Stimulated activated CD4-positive, alpha-beta T cell treated with anti-CD3 and anti-CD28 coated beads, Interleukin-15, amount 100 ng/mL, for 24 hours (primary cell): ENCODE data around the gene TNFAIP2.

Experiments used
- DNase-seq: peaks from one replicate; pipeline ENCODE4 v3.0.0-alpha.2; 2020

Gene TNFAIP2

DNA sequence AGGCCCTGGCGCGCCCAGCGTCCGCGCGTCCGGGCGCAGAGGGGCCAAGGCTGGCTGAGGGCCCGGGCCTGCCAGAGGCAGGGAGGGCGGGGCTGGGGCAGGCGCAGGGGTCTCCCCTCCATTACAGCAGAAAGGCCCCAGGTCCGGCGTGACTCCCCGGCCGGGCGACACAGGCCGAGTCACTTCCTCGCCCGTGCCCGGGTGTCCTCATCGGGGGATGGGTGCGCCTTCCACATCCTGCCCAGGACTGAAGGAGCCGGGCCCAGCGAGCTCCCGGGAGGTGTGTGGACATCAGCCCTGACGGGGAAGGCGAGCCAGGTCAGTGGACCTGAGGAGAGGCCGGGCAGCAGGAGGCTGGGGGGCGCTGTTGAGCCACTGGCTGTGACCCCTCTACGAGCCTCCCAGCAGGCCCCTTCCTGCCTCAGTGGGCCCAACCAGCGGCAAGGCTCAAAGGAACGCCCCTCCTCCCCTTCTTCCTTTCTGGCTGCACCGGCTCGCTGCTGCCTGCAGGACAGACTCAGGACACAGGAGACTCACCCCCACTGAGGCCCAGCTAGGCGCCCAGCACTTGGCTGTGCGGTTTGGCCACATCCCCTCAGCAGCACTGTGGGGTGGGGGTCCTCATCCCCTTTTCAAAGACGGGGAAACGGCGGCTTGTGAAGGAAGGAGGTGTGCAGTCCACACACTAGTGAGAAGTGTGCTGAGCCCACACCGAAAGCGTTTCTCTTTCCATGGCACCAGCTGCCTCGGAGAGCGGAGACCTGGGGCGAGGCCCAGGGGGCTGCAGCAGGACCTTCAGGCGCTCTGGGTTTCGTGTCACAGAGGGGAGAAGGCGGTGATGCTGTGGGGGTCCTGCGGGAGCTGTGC is 606 bp downstream of the TNFAIP2 start:
- no peak for DNase-seq

GRCh38 chr14:103124501-103125001 is 1.3 kb downstream of the TNFAIP2 start:
- no peak for DNase-seq

DNA sequence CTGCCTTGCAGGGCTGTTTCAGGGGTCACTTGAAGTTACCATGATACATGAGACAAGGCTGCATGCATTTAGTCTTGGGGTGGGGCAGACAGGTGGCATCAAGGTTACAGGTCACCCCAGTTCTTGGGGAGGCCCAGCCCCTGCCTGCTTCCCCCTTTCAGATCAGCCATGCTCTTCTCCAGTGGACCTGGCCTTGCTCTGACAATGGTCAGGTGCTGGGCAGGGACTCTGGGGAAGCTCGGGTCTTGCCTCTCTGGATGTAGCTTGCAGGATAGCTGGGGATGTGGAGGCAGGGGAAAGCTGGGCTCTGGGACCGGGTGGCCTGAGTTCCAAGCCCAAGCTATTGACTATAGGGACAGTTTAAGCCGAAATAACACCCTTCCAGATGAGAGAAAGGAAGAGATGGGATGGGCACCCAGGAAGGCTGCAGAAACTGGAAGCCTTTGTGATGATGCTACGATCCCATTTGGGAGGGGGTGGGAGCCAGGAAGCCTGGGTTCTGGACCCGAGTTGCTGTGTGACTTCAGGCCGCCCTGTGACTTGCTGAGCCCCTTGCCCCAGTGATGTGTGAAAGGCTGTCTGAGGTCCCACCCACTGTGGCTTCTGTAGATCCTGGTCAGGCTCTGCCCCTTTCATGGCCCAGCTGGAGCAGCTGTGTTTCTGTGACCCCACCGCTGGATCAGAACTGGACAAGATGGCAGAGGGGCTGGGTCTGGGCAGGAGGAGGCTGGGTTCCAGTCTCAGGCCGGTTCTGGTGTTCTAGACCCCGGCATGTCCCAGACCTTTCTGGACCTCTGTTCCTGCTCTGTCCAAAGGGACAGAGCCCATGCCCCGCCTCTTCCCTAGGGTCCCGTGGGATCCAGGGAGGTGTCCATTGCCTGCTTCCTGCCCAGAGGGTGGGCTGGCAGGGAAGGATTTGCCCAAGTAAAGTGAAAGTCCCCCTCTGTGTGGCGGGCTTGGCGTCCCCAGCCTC is 2.1 kb downstream of the TNFAIP2 start:
- DNase-seq: no peak

DNA sequence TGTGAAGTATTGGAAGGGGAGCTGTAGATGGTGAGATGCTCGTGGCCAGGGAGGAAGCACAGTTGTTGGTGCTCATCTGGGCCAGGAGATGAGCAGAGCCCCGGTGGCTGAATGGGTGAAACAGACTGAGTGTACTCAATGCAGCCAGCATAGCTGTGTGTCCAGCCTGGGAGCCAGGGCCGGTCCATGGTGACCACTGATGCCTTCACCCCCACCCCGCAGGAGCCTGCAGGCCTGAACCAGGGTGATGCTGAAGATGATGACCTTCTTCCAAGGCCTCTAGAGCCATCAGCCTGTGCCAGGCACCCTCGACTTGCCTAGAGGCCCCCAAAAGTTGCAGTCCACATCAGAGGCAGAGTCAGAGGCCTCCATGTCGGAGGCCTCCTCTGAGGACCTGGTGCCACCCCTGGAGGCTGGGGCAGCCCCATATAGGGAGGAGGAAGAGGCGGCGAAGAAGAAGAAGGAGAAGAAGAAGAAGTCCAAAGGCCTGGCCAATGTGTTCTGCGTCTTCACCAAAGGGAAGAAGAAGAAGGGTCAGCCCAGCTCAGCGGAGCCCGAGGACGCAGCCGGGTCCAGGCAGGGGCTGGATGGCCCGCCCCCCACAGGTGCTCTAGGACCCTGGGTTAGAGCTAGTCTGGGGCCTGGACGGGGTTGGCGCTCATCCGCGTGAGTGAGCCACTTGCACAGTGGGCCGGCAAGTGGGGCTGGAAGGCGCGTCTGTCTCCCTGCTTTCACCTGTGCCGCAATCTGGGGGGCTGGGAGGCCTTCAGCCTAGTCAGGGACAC is 3.0 kb downstream of the TNFAIP2 start:
- DNase-seq: no peak

DNA sequence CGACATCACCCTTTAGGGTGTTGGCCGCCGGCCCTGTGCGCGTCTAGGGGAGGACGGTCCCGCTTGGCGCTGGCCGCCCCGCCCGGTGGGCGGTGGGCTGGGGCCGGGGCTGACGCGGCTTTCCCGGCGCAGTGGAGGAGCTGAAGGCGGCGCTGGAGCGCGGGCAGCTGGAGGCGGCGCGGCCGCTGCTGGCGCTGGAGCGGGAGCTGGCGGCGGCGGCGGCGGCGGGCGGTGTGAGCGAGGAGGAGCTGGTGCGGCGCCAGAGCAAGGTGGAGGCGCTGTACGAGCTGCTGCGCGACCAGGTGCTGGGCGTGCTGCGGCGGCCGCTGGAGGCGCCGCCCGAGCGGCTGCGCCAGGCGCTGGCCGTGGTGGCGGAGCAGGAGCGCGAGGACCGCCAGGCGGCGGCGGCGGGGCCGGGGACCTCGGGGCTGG is 3.6 kb downstream of the TNFAIP2 start:
- DNase-seq: no peak

DNA sequence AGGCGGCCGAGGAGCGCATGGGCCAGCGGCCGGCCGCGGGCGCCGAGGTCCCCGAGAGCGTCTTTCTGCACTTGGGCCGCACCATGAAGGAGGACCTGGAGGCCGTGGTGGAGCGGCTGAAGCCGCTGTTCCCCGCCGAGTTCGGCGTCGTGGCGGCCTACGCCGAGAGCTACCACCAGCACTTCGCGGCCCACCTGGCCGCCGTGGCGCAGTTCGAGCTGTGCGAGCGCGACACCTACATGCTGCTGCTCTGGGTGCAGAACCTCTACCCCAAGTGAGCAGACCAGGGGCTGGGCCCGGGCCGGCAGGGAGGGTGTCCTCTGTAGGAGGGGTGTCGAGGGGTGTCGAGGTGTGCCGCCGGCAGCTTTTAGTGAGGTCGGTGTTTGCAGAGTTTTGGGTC is 4.1 kb downstream of the TNFAIP2 start:
- no peak for DNase-seq

DNA sequence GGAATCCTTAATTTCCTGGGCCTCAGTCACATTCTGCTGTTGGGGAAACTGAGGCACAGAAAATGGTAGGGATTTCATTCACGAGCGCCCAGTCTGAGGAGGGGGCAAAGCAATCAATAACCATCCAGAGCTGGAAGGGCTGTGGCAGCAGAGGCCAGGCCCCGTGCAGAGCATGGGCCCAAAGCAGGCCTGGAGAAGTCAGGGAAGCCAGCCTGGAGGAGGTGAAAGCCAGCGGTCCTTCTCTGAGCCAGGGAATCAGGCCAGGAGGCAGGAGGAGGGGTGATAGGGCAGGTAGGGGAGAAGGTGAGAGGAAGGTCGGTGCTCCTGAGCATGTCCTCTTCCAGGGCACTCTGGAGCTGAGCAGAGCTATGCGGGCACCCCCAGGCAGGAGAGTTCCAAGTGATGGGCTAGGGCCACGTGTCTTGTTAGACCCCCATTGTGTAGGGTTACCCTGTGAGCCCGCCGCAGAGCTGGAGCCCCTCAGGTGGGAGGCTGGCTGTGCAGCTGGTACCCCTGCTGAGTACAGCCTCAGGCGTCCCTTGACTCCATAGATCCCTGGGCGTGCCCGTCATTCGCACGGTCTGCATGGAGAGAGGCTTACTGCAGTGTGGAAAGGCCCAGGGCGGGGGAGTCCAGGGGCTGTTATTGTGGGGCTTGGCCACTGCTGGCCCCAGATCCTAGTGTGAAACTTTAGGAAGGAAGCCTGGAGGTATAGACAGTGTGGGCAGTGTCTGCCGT is 4.8 kb downstream of the TNFAIP2 start:
- DNase-seq: no peak

DNA sequence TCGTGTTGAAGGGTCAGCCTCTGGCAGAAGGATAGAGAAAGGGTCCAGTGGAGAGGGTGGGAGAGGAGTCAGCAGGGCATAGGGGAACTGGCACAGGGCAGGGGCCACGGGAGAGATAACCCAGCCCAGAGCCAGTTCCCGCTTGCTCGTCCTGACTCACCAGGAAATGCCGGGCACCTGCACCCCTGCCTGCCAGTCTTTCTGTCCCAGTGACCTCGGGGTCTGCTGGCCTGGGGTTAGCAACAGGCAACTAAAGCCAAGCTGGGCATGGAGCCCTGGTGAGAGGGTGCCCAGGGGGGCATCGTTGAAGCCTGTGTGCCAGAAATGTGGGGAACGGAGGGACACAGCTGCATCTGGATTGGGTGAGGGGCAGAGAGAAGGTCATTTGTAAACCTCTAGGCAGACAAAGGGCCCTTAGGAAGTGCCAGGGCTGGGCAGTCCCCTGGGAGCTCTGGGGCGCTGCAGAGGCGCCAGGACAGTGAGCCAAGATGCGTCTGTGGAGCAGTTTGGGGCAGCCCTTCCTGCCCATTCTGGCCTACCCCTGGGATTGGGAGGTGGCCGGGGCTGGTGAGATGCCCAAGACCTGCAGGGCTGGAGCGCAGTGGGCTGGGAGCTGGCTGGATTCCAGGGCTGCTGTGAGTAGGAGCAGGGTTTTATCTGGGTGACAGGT is 5.5 kb downstream of the TNFAIP2 start:
- no peak for DNase-seq

DNA sequence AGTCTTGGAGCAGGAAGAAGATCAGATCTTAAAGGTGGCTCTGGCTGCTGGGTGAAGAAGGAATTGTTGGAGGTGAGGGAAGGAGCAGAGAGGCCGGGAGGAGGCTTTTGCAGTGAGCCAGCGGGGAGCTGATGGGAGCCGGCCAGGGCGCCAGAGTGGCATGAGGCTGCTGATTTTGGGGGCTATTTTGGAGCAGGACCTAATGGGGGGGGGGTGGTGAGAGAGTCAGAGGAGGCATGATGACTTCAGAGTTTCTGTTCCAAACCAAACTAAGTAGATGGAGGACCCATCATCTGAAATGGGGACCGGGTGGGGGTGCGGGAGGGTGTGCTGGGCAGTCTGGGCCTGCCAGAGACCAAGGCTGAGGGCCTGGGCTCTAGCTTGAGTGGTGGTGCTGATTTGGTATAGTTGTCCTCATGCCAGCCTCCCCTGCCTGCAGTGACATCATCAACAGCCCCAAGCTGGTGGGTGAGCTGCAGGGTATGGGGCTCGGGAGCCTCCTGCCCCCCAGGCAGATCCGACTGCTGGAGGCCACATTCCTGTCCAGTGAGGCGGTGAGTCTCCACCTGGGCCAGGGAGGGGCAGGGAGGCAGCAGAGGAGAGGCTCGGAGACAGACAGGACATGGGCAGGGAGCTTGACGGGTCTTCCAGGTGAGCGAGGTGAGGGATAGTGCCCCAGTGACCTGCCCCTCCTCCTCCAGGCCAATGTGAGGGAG is 6.2 kb downstream of the TNFAIP2 start:
- no peak for DNase-seq

- no peak for DNase-seq
These were observed 6.9 kb downstream of the TNFAIP2 start for GRCh38 chr14:103130017-103130764.

DNA sequence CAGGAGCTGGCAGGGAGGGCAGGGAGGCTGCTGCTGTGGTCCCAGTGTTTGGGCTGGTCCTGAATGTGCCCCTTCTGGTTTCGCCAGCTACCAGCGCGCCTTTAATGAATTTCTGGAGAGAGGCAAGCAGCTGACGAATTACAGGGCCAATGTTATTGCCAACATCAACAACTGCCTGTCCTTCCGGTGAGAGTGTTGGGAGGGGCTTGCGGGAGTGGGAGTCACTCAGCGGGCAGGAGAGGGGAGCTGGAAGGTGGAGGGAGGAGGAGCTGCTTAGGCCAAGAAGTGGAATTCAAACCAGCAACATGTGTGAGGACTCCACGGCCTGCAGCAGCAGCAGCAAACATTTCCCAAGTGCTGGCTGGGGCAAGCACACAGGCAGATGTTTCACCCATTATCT is 7.7 kb downstream of the TNFAIP2 start:
- DNase-seq: no peak

GRCh38 chr14:103131580-103131979 is 8.3 kb downstream of the TNFAIP2 start:
- DNase-seq: no peak

- no peak for DNase-seq
These were observed 9.3 kb downstream of the TNFAIP2 start for GRCh38 chr14:103132381-103133209.

GRCh38 chr14:103133210-103134140 is 10.2 kb downstream of the TNFAIP2 start:
- DNase-seq: no peak

DNA sequence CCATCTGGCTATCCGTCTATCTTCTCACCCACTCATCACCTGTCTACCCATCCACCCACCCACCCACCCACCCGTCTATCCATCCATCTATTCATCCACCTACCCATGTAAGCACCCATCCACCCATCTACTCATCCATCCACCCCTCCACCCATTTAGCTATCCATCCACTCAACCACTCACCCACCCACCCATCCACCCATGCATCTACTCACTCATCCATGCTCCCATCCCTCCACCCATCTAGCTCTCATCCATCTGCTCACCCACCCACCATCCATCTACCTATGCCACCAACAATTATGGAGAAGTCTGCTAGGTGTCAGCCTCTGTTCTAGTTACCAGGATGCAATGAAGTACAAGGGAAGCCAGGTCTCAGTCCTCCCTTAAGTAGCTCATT is 11.1 kb downstream of the TNFAIP2 start:
- no peak for DNase-seq

DNA sequence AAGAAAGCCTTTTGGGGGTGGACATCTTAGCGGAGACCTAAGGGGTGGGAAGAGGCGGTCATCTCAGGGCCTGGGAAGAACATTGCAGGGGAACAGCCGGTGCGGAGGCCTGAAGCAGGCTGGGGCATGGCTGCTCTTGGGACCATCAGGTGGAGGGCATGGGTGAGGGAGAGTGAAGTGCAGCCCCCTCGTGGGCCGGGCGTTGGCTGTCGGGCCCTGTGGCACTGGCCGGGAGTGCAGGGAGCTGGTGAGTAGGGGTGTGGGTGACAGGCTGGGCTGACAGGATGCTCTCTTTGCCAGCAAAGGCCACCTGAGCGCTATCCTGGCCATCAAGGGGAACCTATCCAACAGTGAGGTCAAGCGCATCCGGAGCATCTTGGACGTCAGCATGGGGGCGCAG is 11.7 kb downstream of the TNFAIP2 start:
- DNase-seq: no peak

- no peak for DNase-seq
These were observed 12.3 kb downstream of the TNFAIP2 start for GRCh38 chr14:103135333-103136260.
